Activated CD4-positive, alpha-beta T cell treated with anti-CD3 and anti-CD28 coated beads for 48 hours (primary cell): ENCODE measurements around the gene SLC35F6.

Experiments used
- DNase-seq: peaks from one replicate; pipeline ENCODE4 v3.0.0-alpha.2; 2020

SLC35F6 gene, protein sequence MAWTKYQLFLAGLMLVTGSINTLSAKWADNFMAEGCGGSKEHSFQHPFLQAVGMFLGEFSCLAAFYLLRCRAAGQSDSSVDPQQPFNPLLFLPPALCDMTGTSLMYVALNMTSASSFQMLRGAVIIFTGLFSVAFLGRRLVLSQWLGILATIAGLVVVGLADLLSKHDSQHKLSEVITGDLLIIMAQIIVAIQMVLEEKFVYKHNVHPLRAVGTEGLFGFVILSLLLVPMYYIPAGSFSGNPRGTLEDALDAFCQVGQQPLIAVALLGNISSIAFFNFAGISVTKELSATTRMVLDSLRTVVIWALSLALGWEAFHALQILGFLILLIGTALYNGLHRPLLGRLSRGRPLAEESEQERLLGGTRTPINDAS

DNA sequence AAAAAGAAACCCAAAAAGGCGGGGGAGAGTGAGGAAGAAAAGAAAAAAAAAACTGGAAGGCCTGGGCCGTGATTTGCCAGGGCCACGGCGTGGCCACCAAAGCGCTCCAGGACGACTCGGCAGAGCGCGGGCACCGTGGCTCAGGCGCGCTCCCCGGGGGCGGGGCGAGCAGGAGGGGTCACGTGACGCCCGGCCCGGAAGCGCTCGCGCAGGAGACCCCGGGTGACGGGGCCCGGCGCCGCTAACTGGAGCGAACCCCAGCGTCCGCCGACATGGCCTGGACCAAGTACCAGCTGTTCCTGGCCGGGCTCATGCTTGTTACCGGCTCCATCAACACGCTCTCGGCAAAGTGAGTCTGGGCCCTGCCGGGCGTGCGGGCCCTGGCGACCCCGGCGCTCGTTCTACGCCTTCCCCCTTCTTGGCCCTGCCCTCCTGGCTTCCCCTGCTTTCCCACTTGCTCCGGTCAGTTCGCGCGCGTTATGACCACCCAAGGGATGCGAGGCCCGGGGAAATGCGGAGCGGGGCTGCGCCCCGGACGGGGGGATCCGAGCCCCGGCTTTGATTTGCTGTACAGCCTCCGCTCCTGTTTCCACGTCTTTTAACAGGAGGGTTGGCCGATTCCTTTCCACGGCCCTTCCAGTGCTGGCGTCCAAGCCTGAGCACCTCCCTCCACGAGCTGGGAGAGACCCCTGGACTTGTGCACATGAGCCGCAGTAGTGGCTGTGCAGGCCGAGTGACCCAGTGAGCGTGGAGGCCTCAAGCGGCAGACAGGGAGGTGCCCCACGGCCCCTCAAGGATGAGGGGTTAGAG, at the start of gene SLC35F6:
Gene SLC35F6 (plus strand): TSS at position 207 of the 810 bp plus-strand sequence. CDS start 66 bp downstream, at position 273.
- DNase-seq: peak; percentile 86

GRCh38 chr2:26715528-26716270, 48.4 kb upstream of the SLC35F6 start:
- DNase-seq: no peak

GRCh38 chr2:26716340-26716739, 47.7 kb upstream of the SLC35F6 start:
- DNase-seq: no peak

DNA sequence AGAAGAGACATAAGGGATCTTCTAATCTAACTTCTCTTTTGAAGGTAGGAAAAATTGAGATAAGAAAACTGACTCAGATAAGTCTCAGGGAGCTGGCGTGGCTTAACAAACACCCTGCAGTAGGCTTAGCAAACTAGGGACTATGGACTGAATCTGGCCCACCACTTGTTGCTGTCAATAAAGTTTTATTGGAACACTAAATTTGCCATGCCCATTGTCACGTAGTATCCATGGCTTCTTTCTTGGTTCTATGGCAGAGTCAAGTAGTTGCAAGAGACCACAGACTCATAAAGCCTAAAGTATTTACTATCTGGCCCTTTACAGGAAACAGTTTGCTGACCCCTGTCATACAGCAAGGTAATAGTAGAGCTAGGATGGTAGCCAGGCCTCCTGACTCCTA, 47.3 kb upstream of the SLC35F6 start:
- no peak for DNase-seq

- DNase-seq: no peak
These were observed 46.7 kb upstream of the SLC35F6 start for GRCh38 chr2:26717362-26717761.

GRCh38 chr2:26718949-26719686, 45.0 kb upstream of the SLC35F6 start:
- no peak for DNase-seq

DNA sequence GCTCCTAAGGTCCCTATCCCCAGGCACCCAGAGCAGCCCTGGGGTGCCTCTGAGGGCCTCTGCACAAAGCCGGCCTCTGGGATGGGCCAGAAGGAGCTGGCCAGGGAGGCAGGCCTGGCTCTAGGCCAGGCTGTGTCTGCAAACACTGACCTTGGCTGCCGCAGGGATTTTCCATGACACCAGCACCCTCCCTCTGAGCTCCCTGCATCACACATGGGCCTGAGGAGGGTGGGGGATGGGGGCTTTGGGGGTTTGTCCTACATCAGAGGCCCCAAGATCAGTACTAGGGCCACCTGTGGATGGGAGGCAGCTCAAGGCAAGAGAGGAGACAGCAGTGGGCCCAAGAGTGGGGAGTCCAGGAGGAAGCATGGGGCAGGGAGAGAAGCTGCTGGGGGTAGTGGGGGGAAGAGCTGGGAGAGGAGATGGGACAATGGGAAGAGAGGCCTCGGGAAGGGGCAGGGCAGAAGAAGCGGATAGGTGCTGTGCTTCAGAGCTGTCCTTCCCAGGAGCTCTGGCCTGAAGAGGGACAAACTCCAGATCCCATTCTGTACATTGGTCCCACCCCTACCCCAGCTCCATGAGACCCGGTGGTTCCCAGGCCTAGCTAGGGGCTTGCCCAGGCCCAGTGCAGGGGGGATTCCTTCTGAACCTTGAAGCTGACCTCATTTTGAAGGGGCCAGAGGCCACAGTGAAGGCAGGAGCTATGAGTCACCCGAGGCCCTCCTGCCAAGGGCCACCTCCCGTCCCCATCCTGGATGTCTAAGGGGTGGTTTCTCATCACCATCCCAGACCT, 43.6 kb upstream of the SLC35F6 start:
- no peak for DNase-seq

DNA sequence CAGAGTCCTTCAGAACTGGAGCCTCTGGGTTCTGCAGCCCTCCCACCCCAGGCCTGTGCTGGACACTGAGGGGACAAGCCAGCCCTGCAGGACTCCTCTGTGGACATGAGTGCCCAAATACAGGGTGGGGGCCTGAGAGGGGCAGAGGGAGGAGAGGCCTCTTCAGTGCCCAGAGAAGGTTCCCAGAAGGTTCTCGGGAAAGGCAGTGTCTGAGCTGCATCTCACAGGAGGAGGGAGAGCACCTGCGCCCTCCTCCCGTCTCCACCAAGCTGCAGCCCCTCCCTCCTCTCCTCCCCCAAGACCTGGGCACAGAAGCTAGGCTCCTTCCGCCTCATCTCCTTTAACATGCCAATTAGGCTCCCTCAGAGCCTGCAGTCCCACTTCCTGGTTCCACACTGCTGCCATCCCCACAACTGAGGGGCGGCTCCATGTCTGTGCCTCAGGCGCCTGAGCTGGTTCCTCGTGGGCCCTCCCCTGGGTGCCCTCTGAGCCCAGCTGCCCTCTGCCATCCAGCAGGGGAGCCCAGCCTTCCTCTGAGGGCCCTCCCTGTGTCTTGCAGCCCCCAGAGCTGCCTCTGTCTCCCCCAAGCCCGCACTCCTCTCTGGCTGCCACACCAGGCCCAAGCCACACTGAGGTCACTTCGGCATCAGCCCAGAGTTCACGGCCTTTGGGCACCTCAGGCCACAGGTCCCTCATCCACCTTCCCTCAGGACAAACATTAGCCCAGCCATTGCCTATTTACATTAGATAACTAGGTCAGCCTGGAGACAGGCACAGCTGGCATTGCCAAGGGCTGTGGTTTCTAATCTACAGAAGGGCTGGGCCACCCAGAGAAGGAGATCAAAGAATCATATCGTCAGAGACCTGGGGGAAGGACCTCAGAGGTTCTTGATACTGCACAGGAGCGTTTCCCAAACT, 42.7 kb upstream of the SLC35F6 start:
- no peak for DNase-seq

- DNase-seq: no peak
These were observed 41.8 kb upstream of the SLC35F6 start for GRCh38 chr2:26722328-26722727.

- DNase-seq: no peak
These were observed 41.2 kb upstream of the SLC35F6 start for GRCh38 chr2:26722911-26723310.

DNA sequence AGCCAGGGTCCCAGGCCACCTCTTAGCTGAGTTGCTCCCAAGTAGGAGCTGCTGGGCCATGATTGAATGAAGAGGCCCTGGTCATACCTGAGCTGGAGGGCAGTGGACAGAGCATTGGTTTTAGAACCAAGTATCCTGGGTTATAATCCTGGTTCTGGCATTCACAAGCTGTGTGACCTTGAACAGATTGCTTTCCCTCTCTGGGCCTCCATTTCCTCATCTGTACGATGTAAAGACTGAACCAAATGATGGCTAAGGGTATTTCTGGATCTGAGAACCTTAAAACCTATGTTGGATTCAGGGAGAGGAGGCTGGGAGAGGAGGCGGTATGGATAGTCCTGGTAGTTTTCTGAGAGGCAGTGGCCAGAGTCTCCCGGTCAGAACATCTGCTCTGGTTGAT, 40.6 kb upstream of the SLC35F6 start:
- DNase-seq: no peak

DNA sequence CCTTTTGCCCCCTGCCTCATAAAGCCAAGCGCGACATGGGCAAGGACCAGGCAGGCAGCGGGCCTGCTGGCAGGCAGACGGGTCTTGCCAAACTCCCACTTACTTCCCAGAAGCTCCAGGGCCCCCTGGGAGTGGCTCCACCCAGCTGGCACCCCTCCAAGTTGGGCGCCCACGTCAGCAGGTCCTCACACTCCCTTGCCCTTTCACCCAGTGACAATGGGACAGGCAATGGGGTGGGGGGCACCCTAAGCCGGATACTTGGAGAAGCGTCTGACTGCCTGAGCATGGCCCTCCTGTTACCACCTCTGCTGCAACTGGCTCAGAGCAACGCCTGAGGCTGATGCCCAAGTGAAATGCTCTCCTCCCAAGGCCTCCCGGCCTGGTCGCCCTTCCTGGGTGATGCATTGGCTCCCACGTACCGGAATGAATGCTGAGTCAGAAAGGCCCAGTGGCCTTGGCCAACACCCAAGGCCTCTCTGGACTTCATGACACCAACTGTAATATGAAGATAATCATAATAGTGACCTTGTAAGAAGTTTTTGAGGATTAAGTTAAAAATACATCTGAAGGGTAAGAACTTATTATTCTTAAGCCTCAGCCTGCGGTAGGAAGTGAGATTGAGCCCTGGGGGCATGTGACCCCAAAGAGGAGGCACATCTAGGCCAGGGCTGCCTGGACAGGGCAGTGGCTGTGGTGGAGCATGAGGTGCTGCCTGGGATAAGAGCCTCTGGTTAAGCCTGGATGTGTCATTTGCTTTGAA, 39.9 kb upstream of the SLC35F6 start:
- DNase-seq: no peak

GRCh38 chr2:26724784-26725520, 39.1 kb upstream of the SLC35F6 start:
- DNase-seq: no peak

GRCh38 chr2:26725521-26725820, 38.6 kb upstream of the SLC35F6 start:
- no peak for DNase-seq

DNA sequence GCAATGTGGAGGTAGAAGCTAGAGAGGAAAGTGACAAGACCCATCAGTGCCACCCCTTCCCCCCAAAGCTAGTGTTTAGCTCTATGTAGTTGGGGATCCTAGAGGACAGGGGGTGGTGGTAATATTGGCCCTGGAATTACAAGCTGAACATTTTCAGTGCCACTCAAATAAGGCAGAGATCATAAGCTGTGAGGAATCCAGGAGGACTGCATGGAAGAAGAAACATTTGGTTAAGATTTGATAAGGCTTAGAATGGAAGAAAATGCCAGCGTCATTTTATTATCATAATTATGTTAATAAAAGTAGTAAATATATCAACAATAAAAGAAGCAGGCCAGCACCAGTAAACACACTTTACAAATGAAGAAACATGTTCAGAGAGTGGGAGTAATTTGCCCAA, 37.9 kb upstream of the SLC35F6 start:
- no peak for DNase-seq

- peak; percentile 23 for DNase-seq
These were observed 36.2 kb upstream of the SLC35F6 start for GRCh38 chr2:26727641-26728561.

DNA sequence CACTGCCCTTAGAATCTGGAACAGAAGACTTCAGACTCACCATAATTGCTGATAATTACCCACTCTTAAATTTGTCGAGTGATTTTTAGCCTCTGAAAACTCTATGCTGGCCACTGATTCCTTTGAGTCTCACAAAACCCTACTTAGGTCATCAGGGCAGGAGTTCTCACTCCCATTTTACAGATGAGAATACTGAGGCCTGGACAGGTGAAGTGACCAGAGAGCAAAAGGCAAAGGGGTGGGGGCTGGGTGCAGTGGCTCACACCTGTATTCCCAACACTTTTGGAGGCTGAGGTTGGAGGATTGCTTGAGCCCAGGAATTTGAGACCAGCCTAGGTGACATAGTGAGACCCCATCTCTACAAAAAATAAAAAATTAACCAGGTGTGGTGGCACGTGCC, 34.8 kb upstream of the SLC35F6 start:
- DNase-seq: no peak
